Vagina (tissue), 2 donors: ENCODE measurements around the gene RAPGEF5. TPM values are rescaled to one million over a fixed set of nuclear protein-coding genes. Genes with fewer than 3 reads are reported as not detected.

Experiments used
- DNase-seq, 2 donors: peaks; one replicate each; pipeline ENCODE4 v3.0.0-alpha.2; 2017; ENCODE audit errors: extremely low spot score in 2 of 2
- H3K27ac ChIP-seq: fragments of 200-600 bp; sonication (generic); one replicate; pipeline ENCODE4 v1.5.1; 2019
- H3K27me3 ChIP-seq: fragments of 200-600 bp; sonication (generic); one replicate; pipeline ENCODE4 v1.5.1; 2019
- H3K36me3 ChIP-seq, 2 donors: fragments of 200-600 bp; sonication (generic); one replicate each; pipeline ENCODE4 v1.5.1; 2017 to 2019
- H3K4me1 ChIP-seq: fragments of 200-600 bp; sonication (generic); one replicate; pipeline ENCODE4 v1.5.1; 2019
- H3K4me3 ChIP-seq, 2 donors: fragments of 200-600 bp; sonication (generic); 1 replicate in 1 of 2; 2 replicates in 1 of 2; pipeline ENCODE4 v1.5.1; 2016 to 2019
- H3K9me3 ChIP-seq: fragments of 200-600 bp; sonication (generic); one replicate; pipeline ENCODE4 v1.5.1; 2019
- POLR2A ChIP-seq, 2 donors: fragments of 450-650 bp; IDR thresholded peaks; one replicate each; pipeline ENCODE4 v1.6.1; 2017; ENCODE audit warnings: antibody characterized with exemption in 2 of 2, mild to moderate bottlenecking in 2 of 2, moderate library complexity in 2 of 2
- POLR2AphosphoS5 ChIP-seq, 2 donors: sonication (generic); formaldehyde crosslinking; IDR thresholded peaks; one replicate each; pipeline ENCODE4 v1.9.0; 2017; ENCODE audit warnings: antibody characterized with exemption in 2 of 2, mild to moderate bottlenecking in 2 of 2, low read depth in 1 of 2; ENCODE audit not compliant: insufficient read depth in 1 of 2
- intact Hi-C: fragments of 100-400 bp; cut with DNase I; formaldehyde crosslinking; loops from one replicate; pipeline ENCODE4 v1.15.1; 2023
- total RNA-seq: library from RNA; depleted of rRNA; stranded (reverse); fragments of >200 nt; gene quantifications from one replicate; pipeline ENCODE4 v1.2.3, GENCODE V29; 2016
- TF ChIP-seq, protein P1 (sequence below), 3 experiments: fragments of 450-650 bp in 2 of 3; fragments of 200-600 bp in 1 of 3; sonication (generic) in 1 of 3; IDR thresholded peaks; one replicate each; pipeline ENCODE4 v1.5.1; 2017 to 2019; ENCODE audit warnings: antibody characterized with exemption in 3 of 3, mild to moderate bottlenecking in 2 of 3, moderate library complexity in 2 of 3

RAPGEF5 gene
- total RNA-seq, 1 donor from 2014 or later = 68.0 TPM

DNA sequence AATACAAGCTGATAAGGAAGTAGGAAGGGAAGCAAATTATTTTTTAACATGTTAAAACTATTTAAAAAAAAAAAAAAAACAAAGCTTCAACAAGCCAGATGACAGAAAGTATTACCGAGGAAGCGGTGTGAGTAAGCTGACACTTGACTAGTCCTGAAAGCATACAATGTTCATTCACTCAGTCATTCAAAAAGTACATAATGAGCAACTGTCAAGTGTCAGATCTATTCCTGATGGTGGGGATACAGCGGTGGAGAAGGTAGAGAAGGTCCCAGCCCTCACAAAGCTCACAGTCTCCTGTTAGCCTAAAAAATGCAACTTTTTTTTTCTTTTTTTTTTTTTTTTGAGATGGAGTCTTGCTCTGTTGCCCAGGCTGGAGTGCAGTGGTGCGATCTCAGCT is 40.0 kb downstream of the RAPGEF5 start:
- Histone ChIP-seq H3K4me1 (no peaks in the 10 kb centered on the region), H3K9me3 (no peaks in the 10 kb centered on the region), H3K27ac (no peak overlapping the region), H3K36me3 (no peaks in the 10 kb centered on the region), H3K4me3 (no peak overlapping the region), H3K27me3 (no peaks in the 10 kb centered on the region)
- intact Hi-C loops = no loop called here
- DNase-seq = no peak
- TF ChIP-seq, protein P1, sequence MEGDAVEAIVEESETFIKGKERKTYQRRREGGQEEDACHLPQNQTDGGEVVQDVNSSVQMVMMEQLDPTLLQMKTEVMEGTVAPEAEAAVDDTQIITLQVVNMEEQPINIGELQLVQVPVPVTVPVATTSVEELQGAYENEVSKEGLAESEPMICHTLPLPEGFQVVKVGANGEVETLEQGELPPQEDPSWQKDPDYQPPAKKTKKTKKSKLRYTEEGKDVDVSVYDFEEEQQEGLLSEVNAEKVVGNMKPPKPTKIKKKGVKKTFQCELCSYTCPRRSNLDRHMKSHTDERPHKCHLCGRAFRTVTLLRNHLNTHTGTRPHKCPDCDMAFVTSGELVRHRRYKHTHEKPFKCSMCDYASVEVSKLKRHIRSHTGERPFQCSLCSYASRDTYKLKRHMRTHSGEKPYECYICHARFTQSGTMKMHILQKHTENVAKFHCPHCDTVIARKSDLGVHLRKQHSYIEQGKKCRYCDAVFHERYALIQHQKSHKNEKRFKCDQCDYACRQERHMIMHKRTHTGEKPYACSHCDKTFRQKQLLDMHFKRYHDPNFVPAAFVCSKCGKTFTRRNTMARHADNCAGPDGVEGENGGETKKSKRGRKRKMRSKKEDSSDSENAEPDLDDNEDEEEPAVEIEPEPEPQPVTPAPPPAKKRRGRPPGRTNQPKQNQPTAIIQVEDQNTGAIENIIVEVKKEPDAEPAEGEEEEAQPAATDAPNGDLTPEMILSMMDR (IDR thresholded peaks at IDR 0.05) = no peak
- TF ChIP-seq POLR2A (IDR thresholded peaks at IDR 0.05) (no peak), POLR2AphosphoS5 (IDR thresholded peaks at IDR 0.05; ENCODE audit: insufficient read depth in 1 of 2, low read depth in 1 of 2) (no peak)

DNA sequence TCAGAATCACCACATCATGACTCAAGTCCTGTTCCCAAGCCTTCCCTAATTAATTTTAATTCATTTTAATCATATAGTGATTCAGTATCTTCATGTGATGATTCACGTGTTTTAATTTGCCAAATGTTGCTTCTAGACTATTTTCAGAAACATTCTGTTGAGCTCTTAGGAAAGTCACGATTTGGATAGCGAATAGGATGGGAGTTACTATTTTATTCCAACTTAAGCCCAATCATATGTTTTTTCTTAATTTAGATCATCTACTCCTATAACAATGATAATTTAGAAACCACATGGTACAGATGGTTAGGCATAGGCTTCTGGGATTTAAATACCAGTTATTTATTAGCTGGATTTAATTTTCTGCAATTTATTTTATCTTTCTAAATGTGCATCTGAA is 49.1 kb downstream of the RAPGEF5 start:
- TF ChIP-seq, protein P1 (IDR thresholded peaks at IDR 0.05) = no peak
- TF ChIP-seq POLR2AphosphoS5 (IDR thresholded peaks at IDR 0.05; ENCODE audit: insufficient read depth in 1 of 2, low read depth in 1 of 2) = no peak
- TF ChIP-seq POLR2A (IDR thresholded peaks at IDR 0.05) = no peak
- Histone ChIP-seq H3K36me3 (peaks cover 0 to 8% of the 10 kb centered on the region in 2 donors), H3K9me3 (no peaks in the 10 kb centered on the region), H3K27ac (no peak overlapping the region), H3K4me3 (no peak overlapping the region), H3K4me1 (no peaks in the 10 kb centered on the region), H3K27me3 (no peaks in the 10 kb centered on the region)
- intact Hi-C loops = no loop called here
- DNase-seq = no peak

DNA sequence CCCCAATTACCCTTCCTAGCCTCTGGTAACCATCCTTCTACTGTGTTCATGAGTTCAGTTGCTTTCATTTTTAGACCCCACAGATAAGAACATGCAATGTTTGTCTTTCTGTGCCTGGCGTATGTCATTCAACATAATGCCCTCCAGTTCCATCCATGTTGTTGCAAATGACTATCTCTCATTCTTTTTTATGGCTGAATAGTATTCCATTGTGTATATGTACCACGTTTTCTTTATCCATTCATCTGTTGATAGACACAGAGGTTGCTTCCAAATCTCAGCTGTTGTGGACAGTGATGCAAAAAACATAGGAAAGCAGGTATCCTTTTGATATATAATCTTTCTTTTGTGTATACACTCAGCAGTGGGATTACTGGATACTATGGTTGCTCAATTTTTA is 51.2 kb downstream of the RAPGEF5 start:
- Histone ChIP-seq H3K4me1 (no peaks in the 10 kb centered on the region), H3K9me3 (no peaks in the 10 kb centered on the region), H3K27ac (no peak overlapping the region), H3K36me3 (peaks cover 0 to 8% of the 10 kb centered on the region in 2 donors), H3K27me3 (no peaks in the 10 kb centered on the region), H3K4me3 (no peak overlapping the region)
- intact Hi-C loops = no loop called here
- DNase-seq = no peak
- TF ChIP-seq POLR2A (IDR thresholded peaks at IDR 0.05) (no peak), POLR2AphosphoS5 (IDR thresholded peaks at IDR 0.05; ENCODE audit: insufficient read depth in 1 of 2, low read depth in 1 of 2) (no peak)

DNA sequence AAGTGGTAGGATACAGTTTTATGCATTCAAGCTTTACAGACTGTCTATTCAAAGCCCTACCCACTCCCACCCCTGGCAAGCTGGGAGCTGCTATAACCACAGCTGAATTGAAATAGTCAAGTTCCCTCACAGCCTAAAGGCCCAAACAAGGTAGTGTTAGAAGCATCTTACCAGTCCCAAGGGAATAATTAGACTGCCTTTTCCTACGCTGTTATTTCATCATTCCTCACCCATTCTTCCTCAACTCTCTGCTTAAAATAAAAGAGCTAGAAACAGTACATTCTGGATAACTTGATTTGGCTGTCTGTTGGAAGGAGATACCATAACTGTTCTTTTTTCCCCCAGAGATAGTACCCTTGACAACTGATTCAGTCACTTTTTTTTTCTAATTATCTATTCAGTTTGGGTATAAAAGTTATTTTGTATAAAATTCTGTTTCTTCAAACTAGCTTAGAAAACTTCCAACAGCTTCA is 54.0 kb downstream of the RAPGEF5 start:
- intact Hi-C loops = no loop called here
- Histone ChIP-seq H3K27ac (no peak overlapping the region), H3K36me3 (peaks cover 0 to 8% of the 10 kb centered on the region in 2 donors), H3K4me1 (no peaks in the 10 kb centered on the region), H3K9me3 (no peaks in the 10 kb centered on the region), H3K27me3 (no peaks in the 10 kb centered on the region), H3K4me3 (no peak overlapping the region)
- DNase-seq = no peak
- TF ChIP-seq POLR2AphosphoS5 (IDR thresholded peaks at IDR 0.05; ENCODE audit: insufficient read depth in 1 of 2, low read depth in 1 of 2) = no peak
- TF ChIP-seq, protein P1 (IDR thresholded peaks at IDR 0.05) = no peak
- no peak for TF ChIP-seq POLR2A (IDR thresholded peaks at IDR 0.05)

DNA sequence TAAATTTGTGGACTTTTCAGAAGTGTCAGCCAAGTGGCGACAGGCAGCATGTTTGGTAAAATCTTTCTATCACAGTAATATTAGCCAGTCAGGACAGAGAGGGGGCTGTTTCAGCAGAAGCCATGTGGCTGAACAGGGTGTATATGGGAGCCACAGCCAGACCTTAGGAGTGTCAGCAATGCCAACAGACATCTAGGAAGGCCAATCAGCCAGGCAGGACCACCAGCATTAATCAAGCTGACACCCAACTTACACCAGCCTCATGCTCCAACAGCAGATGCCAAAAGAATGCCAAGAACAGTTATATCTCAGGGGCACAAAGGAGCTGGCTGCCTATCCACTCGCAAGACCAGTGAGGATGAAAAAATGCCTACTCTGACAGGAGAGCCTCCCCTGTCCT is 54.8 kb downstream of the RAPGEF5 start:
- intact Hi-C loops = no loop called here
- no peaks in the 10 kb centered on the region for H3K27me3 ChIP-seq
- DNase-seq = no peak
- no peaks in the 10 kb centered on the region for H3K9me3 ChIP-seq
- H3K4me3 ChIP-seq = no peak overlapping the region
- TF ChIP-seq POLR2AphosphoS5 (IDR thresholded peaks at IDR 0.05; ENCODE audit: insufficient read depth in 1 of 2, low read depth in 1 of 2) = no peak
- TF ChIP-seq, protein P1 (IDR thresholded peaks at IDR 0.05) = no peak
- no peak for TF ChIP-seq POLR2A (IDR thresholded peaks at IDR 0.05)
- H3K4me1 ChIP-seq = no peaks in the 10 kb centered on the region
- H3K36me3 ChIP-seq = peaks cover 0 to 2% of the 10 kb centered on the region in 2 donors
- no peak overlapping the region for H3K27ac ChIP-seq
